IMR-90 (cell line): Measurements from ENCODE around the gene SLC35C1. TPM values are rescaled to one million over a fixed set of nuclear protein-coding genes. Genes with fewer than 3 reads are reported as not detected.

Experiments
- ATAC-seq: fragments of 200-7000 bp; cut with Tn5 transposase; 2 replicates; pipeline ENCODE4 v1.9.1; 2020; ENCODE audit warnings: low read depth, mild to moderate bottlenecking, moderate library complexity
- BruUV-seq: library from RNA; stranded (reverse); fragments of 400-500 nt; replicated peaks from 2 replicates; lab custom pipeline; 2021; lab: Mats Ljungman, UMichigan
- CTCF ChIA-PET: fragments of 300-600 bp; formaldehyde crosslinking; extraction: SDS; loops from one replicate; lab custom pipeline; 2021; ENCODE audit warnings: antibody characterized with exemption; lab: Yijun Ruan, JAX
- POLR2A ChIA-PET: fragments of 300-600 bp; sonication (Branson Sonifier 250); formaldehyde crosslinking; loops from one replicate; lab custom pipeline; 2022; ENCODE audit warnings: antibody characterized with exemption; ENCODE audit not compliant: unreplicated experiment; lab: Charles Lee
- DNase-seq: peaks from one replicate; pipeline ENCODE4 v3.0.0; 2013
- H2AFZ ChIP-seq: replicated peaks from 2 replicates; pipeline ENCODE3; 2013; ENCODE audit warnings: low read length, mild to moderate bottlenecking; ENCODE audit not compliant: poor library complexity
- H2AK5ac ChIP-seq: 2 replicates; pipeline ENCODE4 v1.6.1; 2013; ENCODE audit warnings: low read depth, low read length, inconsistent platforms
- H2AK9ac ChIP-seq: replicated peaks from 2 replicates; pipeline ENCODE3; 2013; ENCODE audit warnings: mild to moderate bottlenecking, low read depth, low read length, moderate library complexity; ENCODE audit not compliant: poor library complexity
- H2BK120ac ChIP-seq: 2 replicates; pipeline ENCODE4 v1.6.1; 2013; ENCODE audit warnings: low read depth, low read length, inconsistent platforms
- H2BK15ac ChIP-seq: 3 replicates; pipeline ENCODE4 v1.6.1; 2013; ENCODE audit warnings: low read depth, low read length, inconsistent platforms
- H2BK20ac ChIP-seq: 2 replicates; pipeline ENCODE4 v1.6.1; 2013; ENCODE audit warnings: low read depth, mild to moderate bottlenecking, inconsistent platforms, low read length, moderate library complexity
- H2BK5ac ChIP-seq: 2 replicates; pipeline ENCODE4 v1.6.1; 2013; ENCODE audit warnings: mild to moderate bottlenecking, low read depth, low read length, inconsistent platforms; ENCODE audit not compliant: poor library complexity, severe bottlenecking
- H3K14ac ChIP-seq: replicated peaks from 2 replicates; pipeline ENCODE4 v1.6.1; 2013; ENCODE audit warnings: low read depth, low read length, inconsistent platforms
- H3K18ac ChIP-seq: 2 replicates; pipeline ENCODE4 v1.6.1; 2013; ENCODE audit warnings: low read depth, low read length, control low read depth
- H3K23ac ChIP-seq: 2 replicates; pipeline ENCODE4 v1.6.1; 2013; ENCODE audit warnings: low read depth, low read length, inconsistent platforms
- H3K27ac ChIP-seq: 2 replicates; pipeline ENCODE4 v1.5.1; 2013; ENCODE audit warnings: mild to moderate bottlenecking, control low read depth, low read length; ENCODE audit not compliant: insufficient read depth
- H3K27me3 ChIP-seq: 2 replicates; pipeline ENCODE4 v1.6.1; 2013; ENCODE audit warnings: low read length; ENCODE audit not compliant: control insufficient read depth, insufficient read depth
- H3K36me3 ChIP-seq: 2 replicates; pipeline ENCODE4 v1.6.1; 2013; ENCODE audit warnings: low read length, mixed read lengths; ENCODE audit not compliant: control insufficient read depth, insufficient read depth
- H3K4ac ChIP-seq: 2 replicates; pipeline ENCODE4 v1.6.1; 2013; ENCODE audit warnings: low read depth, low read length, inconsistent platforms
- H3K4me1 ChIP-seq: 2 replicates; pipeline ENCODE4 v1.6.1; 2013; ENCODE audit warnings: low read length, mixed read lengths; ENCODE audit not compliant: control insufficient read depth, insufficient read depth
- H3K4me2 ChIP-seq: 2 replicates; pipeline ENCODE4 v1.6.1; 2013; ENCODE audit warnings: low read depth, mild to moderate bottlenecking, control low read depth, low read length, moderate library complexity
- H3K4me3 ChIP-seq: 2 replicates; pipeline ENCODE4 v1.5.1; 2013; ENCODE audit warnings: low read depth, mild to moderate bottlenecking, control low read depth, low read length, moderate library complexity; ENCODE audit not compliant: insufficient read depth
- H3K56ac ChIP-seq: 2 replicates; pipeline ENCODE4 v1.6.1; 2013; ENCODE audit warnings: low read length, inconsistent platforms; ENCODE audit not compliant: insufficient read depth; ENCODE audit errors: extremely low read depth
- H3K79me1 ChIP-seq, 2 experiments: 2 replicates each; pipeline ENCODE4 v1.6.1; 2013; ENCODE audit warnings: low read length in 2 of 2, inconsistent platforms in 1 of 2, low read depth in 1 of 2
- H3K9ac ChIP-seq: 2 replicates; pipeline ENCODE4 v1.6.1; 2013; ENCODE audit warnings: low read depth, low read length, control low read depth
- H3K9me1 ChIP-seq: 2 replicates; pipeline ENCODE4 v1.6.1; 2013; ENCODE audit warnings: low read length, inconsistent platforms; ENCODE audit not compliant: insufficient read depth
- H3K9me3 ChIP-seq: 2 replicates; pipeline ENCODE4 v1.6.1; 2013; ENCODE audit warnings: low read length; ENCODE audit not compliant: control insufficient read depth, insufficient read depth
- H4K20me1 ChIP-seq: 2 replicates; pipeline ENCODE4 v1.6.1; 2013; ENCODE audit warnings: low read length, inconsistent platforms; ENCODE audit not compliant: insufficient read depth
- H4K5ac ChIP-seq: 2 replicates; pipeline ENCODE4 v1.6.1; 2013; ENCODE audit warnings: mild to moderate bottlenecking, low read depth, low read length, control low read depth
- H4K8ac ChIP-seq, 2 experiments: 2 replicates each; pipeline ENCODE4 v1.6.1; 2013; ENCODE audit warnings: low read depth in 2 of 2, low read length in 2 of 2, control low read depth in 1 of 2, inconsistent platforms in 1 of 2
- H4K91ac ChIP-seq: 2 replicates; pipeline ENCODE4 v1.6.1; 2013; ENCODE audit warnings: low read depth, low read length, inconsistent platforms; ENCODE audit not compliant: insufficient read depth
- MAZ ChIP-seq: IDR thresholded peaks from 2 replicates; pipeline ENCODE4 v1.6.1; 2012; ENCODE audit warnings: low read depth, mild to moderate bottlenecking, low read length, improper control_type of control experiment, moderate library complexity, borderline replicate concordance
- MXI1 ChIP-seq: IDR thresholded peaks from 2 replicates; pipeline ENCODE4 v1.6.1; 2012; ENCODE audit warnings: low read depth, mild to moderate bottlenecking, low read length, moderate library complexity, borderline replicate concordance
- NFE2L2 ChIP-seq: fragments of 150-350 bp; IDR thresholded peaks from 2 replicates; pipeline ENCODE4 v1.6.1; 2016; ENCODE audit warnings: low read depth, mild to moderate bottlenecking, low read length
- RAD21 ChIP-seq: IDR thresholded peaks from 2 replicates; pipeline ENCODE4 v1.6.1; 2012; ENCODE audit warnings: low read length, improper control_type of control experiment
- SMC3 ChIP-seq: fragments of 150-350 bp; IDR thresholded peaks from 2 replicates; pipeline ENCODE4 v1.6.1; 2016; ENCODE audit warnings: low read depth, mild to moderate bottlenecking, antibody characterized with exemption, low read length, moderate library complexity
- WGBS, 2 experiments: methylation state at CpG; one replicate each; pipeline versions ENCODE4 v1.1.5 to v1.1.7; 2013; ENCODE audit warnings: missing lambda C conversion rate in 2 of 2; ENCODE audit not compliant: insufficient read length in 1 of 2; ENCODE audit errors: extremely low coverage in 2 of 2; 5-methylcytosine and 5-hydroxymethylcytosine counted together
- dilution Hi-C: fragments of 300-500 bp; cut with HindIII; formaldehyde crosslinking; loops from one replicate; pipeline ENCODE4 v1.14.3; 2018; ENCODE audit warnings: low sequenced_read_pairs; ENCODE audit not compliant: unreplicated experiment
- in situ Hi-C: fragments of 300-500 bp; cut with MboI; formaldehyde crosslinking; loops from 3 replicates; pipeline ENCODE4 v1.14.3; 2019; ENCODE audit warnings: low sequenced_read_pairs, inconsistent platforms, mixed read lengths
- intact Hi-C: fragments of 100-400 bp; cut with micrococcal nuclease; formaldehyde crosslinking; loops from 2 replicates; pipeline ENCODE4 v1.10.0; 2022
- polyA plus RNA-seq, 3 experiments: library from polyadenylated mRNA; depleted of rRNA; stranded (reverse); fragments of >200 nt; gene quantifications; 2 replicates each; pipeline ENCODE4 v1.2.3, GENCODE V29; 2012; ENCODE audit warnings: low replicate concordance in 1 of 3
- total RNA-seq: library from RNA; depleted of rRNA; stranded (reverse); fragments of >200 nt; gene quantifications from 2 replicates; pipeline ENCODE4 v1.2.3, GENCODE V29; 2012
- TF ChIP-seq, protein P1 (sequence below): conservative IDR thresholded peaks from 2 replicates; pipeline ENCODE4 v1.5.1; 2012; ENCODE audit warnings: mild to moderate bottlenecking, low read depth, low read length, improper control_type of control experiment
- TF ChIP-seq, protein P2 (sequence below): fragments of 150-350 bp; IDR thresholded peaks from 2 replicates; pipeline ENCODE4 v1.6.1; 2017; ENCODE audit warnings: mild to moderate bottlenecking, antibody characterized with exemption, low read length, low read depth

The SLC35C1 gene
- total and polyA plus RNA-seq, 2 of the 4 experiments (the other 2 are of a cell fraction) = 4.3 to 27.1 TPM

DNA sequence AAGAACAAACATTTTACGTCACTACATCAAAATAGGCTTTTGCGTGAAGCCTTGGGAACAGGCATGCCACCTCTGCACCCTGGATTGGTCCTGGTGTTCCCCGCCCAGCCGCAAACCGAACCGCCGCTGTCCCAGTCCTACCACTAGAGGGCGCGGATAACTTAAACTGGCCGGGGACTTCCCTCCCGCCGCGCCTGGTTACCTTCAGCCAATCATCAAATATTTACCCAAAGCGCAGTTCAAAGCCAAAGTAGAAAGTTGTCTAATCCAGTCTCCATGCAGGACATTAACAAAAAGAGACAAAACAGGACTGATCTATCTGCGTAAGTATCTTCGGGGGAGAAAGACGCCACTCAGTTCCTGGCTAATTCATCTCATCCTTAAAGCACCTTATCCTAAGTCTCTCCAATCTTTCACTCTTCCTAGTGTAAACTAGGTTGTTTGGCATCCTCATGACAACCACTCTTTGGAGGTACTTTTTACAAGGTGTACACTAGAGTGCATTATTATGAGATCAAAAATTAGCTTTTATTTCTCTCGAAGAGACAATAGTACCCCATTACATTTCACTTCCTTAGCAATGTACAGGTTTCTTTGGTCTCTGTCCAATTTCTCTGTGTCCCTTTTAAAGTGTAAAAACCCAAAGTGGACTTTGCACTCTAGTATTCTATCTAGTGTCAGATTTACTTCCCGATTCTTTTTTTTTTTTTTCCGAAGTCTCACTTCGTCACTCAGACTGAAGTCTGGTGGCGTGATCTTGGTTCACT, 38.4 kb downstream of the SLC35C1 start:
- Histone ChIP-seq H3K27me3 (peaks cover 2% of the 10 kb centered on the region), H3K9me1 (peaks cover 4% of the 10 kb centered on the region; the same call in 1 of the 2 replicates), H3K18ac (no peak overlapping the region), H2BK5ac (no peak overlapping the region), H3K4me3 (no peak overlapping the region), H3K23ac (no peak overlapping the region), H2BK120ac (no peak overlapping the region), H3K4me2 (peak overlapping the region; percentile 76), H2BK20ac (no peak overlapping the region), H2AK9ac (no peak overlapping the region), H3K9me3 (no peaks in the 10 kb centered on the region), H4K20me1 (peaks cover 1% of the 10 kb centered on the region; the same call in 1 of the 2 replicates), H3K27ac (no peak overlapping the region), H3K4me1 (peaks cover 2% of the 10 kb centered on the region), H4K91ac (no peak overlapping the region), H2AFZ (peak overlapping the region; percentile 53), H3K79me1 (peaks cover under 1 to 10% of the 10 kb centered on the region in 2 experiments; a peak in 3 of 4 replicates), H4K8ac (no peak overlapping the region), H3K14ac (no peak overlapping the region), H3K4ac (no peak overlapping the region), H2AK5ac (no peak overlapping the region), H3K36me3 (no peaks in the 10 kb centered on the region), H2BK15ac (no peak overlapping the region), H3K56ac (no peak overlapping the region), H3K9ac (no peak overlapping the region), H4K5ac (no peak overlapping the region)
- peak; percentile 83 for DNase-seq
- BruUV-seq = no TSS peak
- intact Hi-C loops (loop anchor here (10.0 kb wide), 1 partner anchor 161 kb away; no protein-coding TSS in a partner anchor), in situ Hi-C loops (no loop called here), dilution Hi-C loops (no loop called here)
- TF ChIP-seq SMC3 (peak; percentile 73), RAD21 (peak; percentile 65), MXI1 (no peak), NFE2L2 (no peak), MAZ (peak; percentile 89)
- TF ChIP-seq, protein P1, sequence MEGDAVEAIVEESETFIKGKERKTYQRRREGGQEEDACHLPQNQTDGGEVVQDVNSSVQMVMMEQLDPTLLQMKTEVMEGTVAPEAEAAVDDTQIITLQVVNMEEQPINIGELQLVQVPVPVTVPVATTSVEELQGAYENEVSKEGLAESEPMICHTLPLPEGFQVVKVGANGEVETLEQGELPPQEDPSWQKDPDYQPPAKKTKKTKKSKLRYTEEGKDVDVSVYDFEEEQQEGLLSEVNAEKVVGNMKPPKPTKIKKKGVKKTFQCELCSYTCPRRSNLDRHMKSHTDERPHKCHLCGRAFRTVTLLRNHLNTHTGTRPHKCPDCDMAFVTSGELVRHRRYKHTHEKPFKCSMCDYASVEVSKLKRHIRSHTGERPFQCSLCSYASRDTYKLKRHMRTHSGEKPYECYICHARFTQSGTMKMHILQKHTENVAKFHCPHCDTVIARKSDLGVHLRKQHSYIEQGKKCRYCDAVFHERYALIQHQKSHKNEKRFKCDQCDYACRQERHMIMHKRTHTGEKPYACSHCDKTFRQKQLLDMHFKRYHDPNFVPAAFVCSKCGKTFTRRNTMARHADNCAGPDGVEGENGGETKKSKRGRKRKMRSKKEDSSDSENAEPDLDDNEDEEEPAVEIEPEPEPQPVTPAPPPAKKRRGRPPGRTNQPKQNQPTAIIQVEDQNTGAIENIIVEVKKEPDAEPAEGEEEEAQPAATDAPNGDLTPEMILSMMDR = peak; percentile 96
- TF ChIP-seq, protein P2, sequence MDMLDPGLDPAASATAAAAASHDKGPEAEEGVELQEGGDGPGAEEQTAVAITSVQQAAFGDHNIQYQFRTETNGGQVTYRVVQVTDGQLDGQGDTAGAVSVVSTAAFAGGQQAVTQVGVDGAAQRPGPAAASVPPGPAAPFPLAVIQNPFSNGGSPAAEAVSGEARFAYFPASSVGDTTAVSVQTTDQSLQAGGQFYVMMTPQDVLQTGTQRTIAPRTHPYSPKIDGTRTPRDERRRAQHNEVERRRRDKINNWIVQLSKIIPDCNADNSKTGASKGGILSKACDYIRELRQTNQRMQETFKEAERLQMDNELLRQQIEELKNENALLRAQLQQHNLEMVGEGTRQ = peak; percentile 15; the same call in 1 of the 2 replicates
- ATAC-seq = peak; percentile 55
- POLR2A ChIA-PET = no interaction called here
- CTCF ChIA-PET = interaction anchor here (0.7 to 1.6 kb wide), 5 partner anchors 14 to 163 kb away, joined by 3 to 6 read pairs (median 3); no protein-coding TSS in a partner anchor
- WGBS, 2 experiments = 33% methylated on average over 9 of the region's 22 CpGs; no CpG with 5 or more reads in 1 of the 2 experiments
